Trophoblast cell (in vitro differentiated cells and primary cell): ENCODE measurements around the gene DENND1A.
A peak's percentile ranks its signal among the peaks of the same experiment; 100 is the strongest.

Source experiments
- DNase-seq, 2 donors: peaks; one replicate each; pipeline ENCODE4 v3.0.0-alpha.2; 2016
- H2AFZ ChIP-seq: 2 replicates; pipeline ENCODE4 v1.6.1; 2013; ENCODE audit warnings: low read length, moderate library complexity, mild to moderate bottlenecking; ENCODE audit not compliant: insufficient read depth, poor library complexity
- H2AK5ac ChIP-seq: 2 replicates; pipeline ENCODE4 v1.6.1; 2013; ENCODE audit warnings: mild to moderate bottlenecking, low read length
- H2BK120ac ChIP-seq: 2 replicates; pipeline ENCODE4 v1.6.1; 2013; ENCODE audit warnings: low read length, mild to moderate bottlenecking, moderate library complexity; ENCODE audit not compliant: insufficient read depth, poor library complexity
- H2BK12ac ChIP-seq: 2 replicates; pipeline ENCODE4 v1.6.1; 2013; ENCODE audit warnings: mild to moderate bottlenecking, low read length, moderate library complexity
- H2BK5ac ChIP-seq: 2 replicates; pipeline ENCODE4 v1.6.1; 2013; ENCODE audit warnings: low read length, low read depth, moderate library complexity, mild to moderate bottlenecking; ENCODE audit not compliant: poor library complexity
- H3K14ac ChIP-seq: 2 replicates; pipeline ENCODE4 v1.6.1; 2013; ENCODE audit warnings: mild to moderate bottlenecking, low read length
- H3K18ac ChIP-seq: 2 replicates; pipeline ENCODE4 v1.6.1; 2013; ENCODE audit warnings: mild to moderate bottlenecking, low read length
- H3K23ac ChIP-seq: 2 replicates; pipeline ENCODE4 v1.6.1; 2013; ENCODE audit warnings: low read length
- H3K27ac ChIP-seq: 2 replicates; pipeline ENCODE4 v1.5.1; 2013; ENCODE audit warnings: low read depth, mild to moderate bottlenecking, inconsistent platforms, low read length, moderate library complexity
- H3K27me3 ChIP-seq: 2 replicates; pipeline ENCODE4 v1.6.1; 2013; ENCODE audit warnings: inconsistent platforms, mild to moderate bottlenecking, low read length, moderate library complexity; ENCODE audit not compliant: insufficient read depth
- H3K36me3 ChIP-seq, 2 experiments: 1 replicate in 1 of 2; 2 replicates in 1 of 2; pipeline ENCODE4 v1.6.1; 2013; ENCODE audit warnings: low read length in 2 of 2, mild to moderate bottlenecking in 2 of 2, moderate library complexity in 1 of 2; ENCODE audit not compliant: insufficient read depth in 2 of 2, control insufficient read depth in 1 of 2
- H3K4ac ChIP-seq: 2 replicates; pipeline ENCODE4 v1.6.1; 2013; ENCODE audit warnings: low read depth, mild to moderate bottlenecking, low read length, moderate library complexity
- H3K4me1 ChIP-seq, 2 experiments: 1 replicate in 1 of 2; 2 replicates in 1 of 2; pipeline ENCODE4 v1.6.1; 2013; ENCODE audit warnings: low read length in 2 of 2, mild to moderate bottlenecking in 2 of 2, moderate library complexity in 1 of 2; ENCODE audit not compliant: insufficient read depth in 2 of 2, control insufficient read depth in 1 of 2
- H3K4me2 ChIP-seq: 2 replicates; pipeline ENCODE4 v1.6.1; 2013; ENCODE audit warnings: inconsistent platforms, mild to moderate bottlenecking, low read length, moderate library complexity
- H3K4me3 ChIP-seq: 2 replicates; pipeline ENCODE4 v1.5.1; 2013; ENCODE audit warnings: mild to moderate bottlenecking, low read depth, low read length, inconsistent platforms
- H3K79me1 ChIP-seq: one replicate; pipeline ENCODE4 v1.6.1; 2013; ENCODE audit warnings: low read length
- H3K79me2 ChIP-seq: 2 replicates; pipeline ENCODE4 v1.6.1; 2013; ENCODE audit warnings: low read length, mild to moderate bottlenecking; ENCODE audit not compliant: control insufficient read depth, insufficient read depth, poor library complexity
- H3K9ac ChIP-seq: 2 replicates; pipeline ENCODE4 v1.6.1; 2013; ENCODE audit warnings: mild to moderate bottlenecking, low read length
- H3K9me3 ChIP-seq: 2 replicates; pipeline ENCODE4 v1.6.1; 2013; ENCODE audit warnings: low read depth, mild to moderate bottlenecking, control low read depth, inconsistent platforms, low read length; ENCODE audit not compliant: insufficient read depth
- H4K12ac ChIP-seq: 2 replicates; pipeline ENCODE4 v1.6.1; 2013; ENCODE audit warnings: low read depth, mild to moderate bottlenecking, low read length, moderate library complexity
- H4K8ac ChIP-seq: 2 replicates; pipeline ENCODE4 v1.6.1; 2013; ENCODE audit warnings: low read depth, mild to moderate bottlenecking, low read length, moderate library complexity
- H4K91ac ChIP-seq: one replicate; pipeline ENCODE4 v1.6.1; 2013; ENCODE audit warnings: low read depth, mild to moderate bottlenecking, low read length, moderate library complexity
- WGBS: extraction: QIAGEN DNeasy Blood & Tissue Kit; methylation state at CpG from one replicate; pipeline ENCODE4 v1.1.7; 2013; ENCODE audit warnings: missing lambda C conversion rate; ENCODE audit not compliant: insufficient read length, insufficient coverage; ENCODE audit errors: extremely low coverage; 5-methylcytosine and 5-hydroxymethylcytosine counted together

Gene DENND1A

DNA sequence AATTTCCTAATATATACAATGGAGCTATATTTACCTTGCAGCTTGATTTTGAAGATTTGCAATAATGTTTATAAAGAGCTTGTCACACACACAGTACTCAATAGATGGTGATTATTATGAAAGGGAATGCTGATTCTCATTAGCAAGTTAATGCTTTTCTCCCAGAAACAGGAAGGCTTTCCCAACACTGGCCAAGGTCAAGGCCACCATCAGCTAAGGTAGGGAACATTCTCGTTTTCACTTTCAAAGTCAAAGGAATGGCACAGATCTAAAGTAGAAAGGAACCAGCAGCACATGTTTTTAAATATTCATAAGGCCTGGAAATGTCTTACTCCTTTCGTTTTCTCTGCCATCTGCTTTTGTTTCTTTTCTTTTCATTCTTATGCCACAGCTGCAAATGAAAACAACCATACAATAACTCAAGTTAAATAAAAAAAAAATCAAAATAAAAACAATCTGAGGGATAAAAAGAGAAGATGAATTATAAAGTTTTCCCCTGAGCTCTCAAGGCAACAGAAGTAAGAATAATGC, 307.1 kb downstream of the DENND1A start:
- H4K8ac ChIP-seq, result no peak overlapping the region
- H3K9ac ChIP-seq, result no peak overlapping the region
- H2AFZ ChIP-seq, result no peak overlapping the region
- no peak overlapping the region for H3K23ac ChIP-seq
- no peak overlapping the region for H2BK5ac ChIP-seq
- no peaks in the 10 kb centered on the region for H3K79me2 ChIP-seq
- peaks cover 0 to 3% of the 10 kb centered on the region in 2 experiments for H3K36me3 ChIP-seq
- H3K9me3 ChIP-seq, result peaks cover 4% of the 10 kb centered on the region
- H2BK12ac ChIP-seq, result no peak overlapping the region
- H3K18ac ChIP-seq, result no peak overlapping the region
- no peaks in the 10 kb centered on the region for H3K4me1 ChIP-seq
- H3K4me3 ChIP-seq, result no peak overlapping the region
- no peak overlapping the region for H3K14ac ChIP-seq
- no peak overlapping the region for H2AK5ac ChIP-seq
- H4K91ac ChIP-seq, result no peak overlapping the region
- H4K12ac ChIP-seq, result no peak overlapping the region
- no peak for DNase-seq
- H3K27me3 ChIP-seq, result no peaks in the 10 kb centered on the region
- H3K27ac ChIP-seq, result no peak overlapping the region
- WGBS, result no CpG with 5 or more reads among the region's 2 CpGs
- no peaks in the 10 kb centered on the region for H3K79me1 ChIP-seq
- no peak overlapping the region for H3K4ac ChIP-seq
- no peak overlapping the region for H2BK120ac ChIP-seq
- H3K4me2 ChIP-seq, result no peak overlapping the region

DNA sequence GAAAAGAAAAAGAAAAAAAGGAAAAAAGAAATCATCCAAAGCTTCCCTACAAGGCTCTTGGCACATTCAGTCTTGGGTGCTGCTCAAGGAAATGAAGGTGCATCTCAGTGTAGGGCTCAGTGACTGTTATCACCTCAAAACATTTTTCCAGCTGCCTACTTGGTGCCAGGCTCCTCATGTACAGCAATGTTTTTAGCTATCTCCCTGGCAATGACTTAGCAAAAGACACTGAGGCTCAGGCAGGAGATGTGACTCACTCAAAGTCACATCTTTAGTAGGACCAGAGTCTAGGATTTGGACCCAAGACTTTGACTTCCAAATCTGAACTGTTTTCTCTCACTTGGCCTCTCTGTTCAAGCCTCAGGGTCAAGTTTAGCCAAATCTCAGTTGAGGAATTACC, 309.7 kb downstream of the DENND1A start:
- Histone ChIP-seq H2BK12ac (no peak overlapping the region), H2AFZ (no peak overlapping the region), H3K4me2 (no peak overlapping the region)

DNA sequence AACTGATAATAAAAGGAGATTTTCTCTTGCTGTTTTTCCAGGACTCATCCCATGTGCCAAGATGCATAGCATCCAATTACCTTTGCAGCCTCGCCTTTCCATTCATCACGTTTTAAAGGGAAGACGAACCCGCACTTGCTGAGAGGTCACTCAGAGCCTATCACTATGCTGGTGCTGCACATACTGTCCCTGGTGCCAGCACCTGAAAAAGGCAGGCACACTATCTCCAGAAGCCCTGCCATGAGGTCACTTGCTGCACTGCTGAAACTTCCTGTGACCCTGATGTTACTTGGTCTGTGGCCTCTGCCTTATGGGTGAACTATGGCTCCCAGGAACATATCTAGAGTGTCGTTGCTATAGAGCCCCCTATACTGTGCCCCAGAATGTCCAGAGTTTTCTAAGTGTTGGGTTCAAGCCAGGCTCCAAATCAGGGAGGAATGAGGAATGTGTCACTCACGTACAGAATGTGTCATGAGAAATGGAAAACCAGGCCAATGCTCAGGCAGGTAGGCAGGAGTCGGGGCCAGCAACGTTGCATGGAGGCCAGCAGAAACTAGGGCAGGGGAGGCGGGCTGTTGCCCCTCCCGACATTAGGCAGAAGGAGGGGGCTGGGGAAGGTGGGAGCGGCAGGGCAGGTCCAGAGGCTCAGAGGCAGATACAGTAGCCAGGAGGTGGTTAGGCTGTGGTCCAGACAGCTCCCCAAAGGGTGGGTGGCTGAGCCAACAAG, 311.8 kb downstream of the DENND1A start:
- Histone ChIP-seq H2BK120ac (no peak overlapping the region), H4K91ac (no peak overlapping the region), H3K79me1 (no peaks in the 10 kb centered on the region), H3K4me2 (no peak overlapping the region), H3K27me3 (no peaks in the 10 kb centered on the region), H3K9me3 (peaks cover 4% of the 10 kb centered on the region), H3K18ac (no peak overlapping the region), H3K23ac (no peak overlapping the region), H4K12ac (no peak overlapping the region), H2AFZ (no peak overlapping the region), H2AK5ac (no peak overlapping the region), H3K9ac (no peak overlapping the region), H3K36me3 (no peaks in the 10 kb centered on the region), H2BK12ac (no peak overlapping the region), H3K14ac (no peak overlapping the region), H3K4ac (no peak overlapping the region), H2BK5ac (no peak overlapping the region), H3K4me3 (peak overlapping the region; percentile 20), H4K8ac (no peak overlapping the region), H3K79me2 (no peaks in the 10 kb centered on the region), H3K27ac (no peak overlapping the region), H3K4me1 (no peaks in the 10 kb centered on the region)
- no peak for DNase-seq
- no CpG with 5 or more reads among the region's 11 CpGs for WGBS

More for the DNA sequence above, 309.7 kb downstream of the DENND1A start:
- no peaks in the 10 kb centered on the region for H3K36me3 ChIP-seq
- H2BK120ac ChIP-seq, result no peak overlapping the region
- no peak for DNase-seq
- no peaks in the 10 kb centered on the region for H3K4me1 ChIP-seq
- no peak overlapping the region for H3K4ac ChIP-seq
- H4K91ac ChIP-seq, result no peak overlapping the region
- no peak overlapping the region for H3K27ac ChIP-seq
- H4K8ac ChIP-seq, result no peak overlapping the region
- H3K27me3 ChIP-seq, result no peaks in the 10 kb centered on the region
- no peak overlapping the region for H3K9ac ChIP-seq
- no peak overlapping the region for H3K14ac ChIP-seq
- no peaks in the 10 kb centered on the region for H3K79me2 ChIP-seq
- peaks cover 4% of the 10 kb centered on the region for H3K9me3 ChIP-seq
- H3K4me3 ChIP-seq, result no peak overlapping the region
- H4K12ac ChIP-seq, result no peak overlapping the region
- H2BK5ac ChIP-seq, result no peak overlapping the region
- H3K23ac ChIP-seq, result peak overlapping the region; percentile 46
- no peak overlapping the region for H2AK5ac ChIP-seq
- no peak overlapping the region for H3K18ac ChIP-seq
- no peaks in the 10 kb centered on the region for H3K79me1 ChIP-seq

DNA sequence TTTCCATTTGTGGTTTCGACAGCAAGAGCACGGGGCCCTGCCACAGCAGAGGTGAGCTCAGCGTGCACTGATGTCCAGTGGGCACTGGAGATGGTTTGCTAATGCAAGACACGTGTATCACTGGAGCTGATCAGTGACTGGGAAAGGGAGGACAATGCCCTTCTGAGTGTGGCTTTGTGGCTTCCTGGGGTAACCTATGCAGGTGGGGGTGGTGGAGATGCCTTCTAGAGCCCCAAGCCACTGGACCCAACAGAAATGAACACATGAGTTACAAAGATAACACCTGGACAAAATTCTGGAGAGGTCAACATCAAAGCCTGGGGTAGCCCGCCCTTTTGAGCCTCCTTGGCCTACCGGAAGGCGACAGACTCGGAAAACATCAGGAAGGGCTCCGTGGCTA, 312.6 kb downstream of the DENND1A start:
- WGBS, result no CpG with 5 or more reads among the region's 9 CpGs

More for the DNA sequence above, 312.6 kb downstream of the DENND1A start:
- no peak overlapping the region for H2BK120ac ChIP-seq
- no peaks in the 10 kb centered on the region for H3K4me1 ChIP-seq
- no peak overlapping the region for H4K91ac ChIP-seq
- no peak overlapping the region for H3K4me2 ChIP-seq
- H3K14ac ChIP-seq, result no peak overlapping the region
- H3K23ac ChIP-seq, result no peak overlapping the region
- no peaks in the 10 kb centered on the region for H3K27me3 ChIP-seq
- peaks cover 4% of the 10 kb centered on the region for H3K9me3 ChIP-seq
- no peaks in the 10 kb centered on the region for H3K79me2 ChIP-seq
- no peak for DNase-seq
- no peak overlapping the region for H3K27ac ChIP-seq
- H2AFZ ChIP-seq, result no peak overlapping the region
- H2AK5ac ChIP-seq, result no peak overlapping the region
- H3K18ac ChIP-seq, result no peak overlapping the region
- H3K4ac ChIP-seq, result no peak overlapping the region
- no peak overlapping the region for H2BK12ac ChIP-seq
- no peaks in the 10 kb centered on the region for H3K36me3 ChIP-seq
- H3K4me3 ChIP-seq, result no peak overlapping the region
- no peak overlapping the region for H2BK5ac ChIP-seq
- no peak overlapping the region for H4K12ac ChIP-seq
- H3K9ac ChIP-seq, result no peak overlapping the region
- no peaks in the 10 kb centered on the region for H3K79me1 ChIP-seq
- no peak overlapping the region for H4K8ac ChIP-seq
